Fibroblast of lung (primary cell): ENCODE measurements around the gene TARBP1. TPM values are rescaled to one million over a fixed set of nuclear protein-coding genes. Genes with fewer than 3 reads are reported as not detected.

Source experiments
- DNase-seq, 2 donors: peaks; one replicate each; pipeline versions ENCODE4 v3.0.0 to v3.0.0-alpha.2; 2010; ENCODE audit warnings: low read depth in 2 of 2
- H2AFZ ChIP-seq: 2 replicates; pipeline ENCODE4 v1.5.1; 2012; ENCODE audit warnings: low read length, control low read depth, inconsistent platforms
- H3K27ac ChIP-seq: 2 replicates; pipeline ENCODE4 v1.5.1; 2011; ENCODE audit warnings: low read length, control low read depth; ENCODE audit not compliant: insufficient read depth
- H3K27me3 ChIP-seq: 2 replicates; pipeline ENCODE4 v1.5.1; 2011; ENCODE audit warnings: mild to moderate bottlenecking, low read length; ENCODE audit not compliant: control insufficient read depth, insufficient read depth
- H3K36me3 ChIP-seq: 2 replicates; pipeline ENCODE4 v1.5.1; 2011; ENCODE audit warnings: low read length; ENCODE audit not compliant: control insufficient read depth, insufficient read depth
- H3K4me1 ChIP-seq: 2 replicates; pipeline ENCODE4 v1.5.1; 2011; ENCODE audit warnings: low read length; ENCODE audit not compliant: control insufficient read depth, insufficient read depth; ENCODE audit errors: extremely low read depth
- H3K4me2 ChIP-seq: 2 replicates; pipeline ENCODE4 v1.5.1; 2011; ENCODE audit warnings: low read length, control low read depth; ENCODE audit not compliant: insufficient read depth; ENCODE audit errors: extremely low read depth
- H3K4me3 ChIP-seq, 4 experiments: fragments of 200-600 bp in 1 of 4; sonication (generic) in 1 of 4; replicated peaks in 1 of 4; 2 replicates each; pipeline ENCODE4 v1.5.1; 2011 to 2016; ENCODE audit warnings: low read length in 4 of 4, low read depth in 3 of 4, mild to moderate bottlenecking in 3 of 4, control low read depth in 2 of 4, inconsistent platforms in 1 of 4, mixed read lengths in 1 of 4; ENCODE audit not compliant: insufficient read depth in 1 of 4; ENCODE audit errors: control extremely low read depth in 1 of 4
- H3K79me2 ChIP-seq: 2 replicates; pipeline ENCODE4 v1.5.1; 2012; ENCODE audit warnings: mild to moderate bottlenecking, low read length, inconsistent platforms; ENCODE audit not compliant: control insufficient read depth, insufficient read depth
- H3K9ac ChIP-seq: 2 replicates; pipeline ENCODE4 v1.5.1; 2011; ENCODE audit warnings: mild to moderate bottlenecking, low read length, control low read depth; ENCODE audit not compliant: insufficient read depth
- H3K9me3 ChIP-seq: 2 replicates; pipeline ENCODE4 v1.5.1; 2012; ENCODE audit warnings: low read depth, low read length; ENCODE audit not compliant: control insufficient read depth, insufficient read depth
- H4K20me1 ChIP-seq: 2 replicates; pipeline ENCODE4 v1.5.1; 2011; ENCODE audit warnings: low read length; ENCODE audit not compliant: control insufficient read depth, insufficient read depth; ENCODE audit errors: extremely low read depth
- EZH2 ChIP-seq: IDR thresholded peaks from 2 replicates; pipeline ENCODE4 v1.5.1; 2012; ENCODE audit warnings: low read length, control low read depth, mild to moderate bottlenecking; ENCODE audit errors: missing control alignments
- polyA plus RNA-seq, 2 donors: library from polyadenylated mRNA; depleted of rRNA in 1 of 2; stranded (reverse) in 1 of 2; unstranded in 1 of 2; fragments of >200 nt; gene quantifications; 2 replicates each; pipeline ENCODE4 v1.2.1, GENCODE V29; 2011 to 2012; ENCODE audit warnings: missing spikeins in 1 of 2
- total RNA-seq: library from RNA; depleted of rRNA; stranded (reverse); fragments of >200 nt; gene quantifications from 2 replicates; pipeline ENCODE4 v1.2.1, GENCODE V29; 2014
- TF ChIP-seq, protein P1 (sequence below), 2 donors: IDR thresholded peaks in 1 of 2; conservative IDR thresholded peaks in 1 of 2; 1 replicate in 1 of 2; 2 replicates in 1 of 2; pipeline ENCODE4 v1.5.1; 2011 to 2012; ENCODE audit warnings: low read length in 2 of 2, control low read depth in 1 of 2, inconsistent platforms in 1 of 2, low read depth in 1 of 2, mild to moderate bottlenecking in 1 of 2

Gene TARBP1
- total and polyA plus RNA-seq, 2 donors (not counting 1 experiment from before 2014, with no cell fraction given) = 11.6 to 20.6 TPM

DNA sequence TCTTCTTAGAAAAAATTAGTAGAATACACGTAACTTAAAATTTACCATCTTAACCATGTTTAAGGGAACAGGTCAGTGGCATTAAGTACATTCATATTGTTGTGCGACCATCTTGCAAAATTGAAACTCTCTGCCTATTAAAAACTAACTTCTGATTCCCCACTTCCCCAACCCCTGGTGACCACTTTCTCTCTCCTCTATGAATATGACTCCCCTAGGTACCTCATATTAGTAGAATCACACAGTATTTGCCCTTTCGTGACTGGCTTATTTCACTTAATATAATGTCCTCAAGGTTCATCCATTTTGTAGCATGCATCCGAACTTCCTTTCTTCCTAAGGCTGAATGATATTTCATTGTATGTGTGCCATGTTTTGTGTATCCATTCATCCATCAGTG is 15.1 kb upstream of the TARBP1 start:
- Histone ChIP-seq H3K27ac (no peak overlapping the region), H4K20me1 (no peaks in the 10 kb centered on the region), H3K9me3 (no peaks in the 10 kb centered on the region), H2AFZ (no peak overlapping the region), H3K36me3 (no peaks in the 10 kb centered on the region), H3K4me2 (no peak overlapping the region), H3K79me2 (no peaks in the 10 kb centered on the region), H3K4me3 (no peak overlapping the region), H3K27me3 (no peaks in the 10 kb centered on the region), H3K4me1 (peaks cover 8% of the 10 kb centered on the region), H3K9ac (no peak overlapping the region)
- no peak for DNase-seq
- TF ChIP-seq, protein P1, sequence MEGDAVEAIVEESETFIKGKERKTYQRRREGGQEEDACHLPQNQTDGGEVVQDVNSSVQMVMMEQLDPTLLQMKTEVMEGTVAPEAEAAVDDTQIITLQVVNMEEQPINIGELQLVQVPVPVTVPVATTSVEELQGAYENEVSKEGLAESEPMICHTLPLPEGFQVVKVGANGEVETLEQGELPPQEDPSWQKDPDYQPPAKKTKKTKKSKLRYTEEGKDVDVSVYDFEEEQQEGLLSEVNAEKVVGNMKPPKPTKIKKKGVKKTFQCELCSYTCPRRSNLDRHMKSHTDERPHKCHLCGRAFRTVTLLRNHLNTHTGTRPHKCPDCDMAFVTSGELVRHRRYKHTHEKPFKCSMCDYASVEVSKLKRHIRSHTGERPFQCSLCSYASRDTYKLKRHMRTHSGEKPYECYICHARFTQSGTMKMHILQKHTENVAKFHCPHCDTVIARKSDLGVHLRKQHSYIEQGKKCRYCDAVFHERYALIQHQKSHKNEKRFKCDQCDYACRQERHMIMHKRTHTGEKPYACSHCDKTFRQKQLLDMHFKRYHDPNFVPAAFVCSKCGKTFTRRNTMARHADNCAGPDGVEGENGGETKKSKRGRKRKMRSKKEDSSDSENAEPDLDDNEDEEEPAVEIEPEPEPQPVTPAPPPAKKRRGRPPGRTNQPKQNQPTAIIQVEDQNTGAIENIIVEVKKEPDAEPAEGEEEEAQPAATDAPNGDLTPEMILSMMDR (conservative IDR thresholded peaks at IDR 0.05 in 1 of 2, IDR thresholded peaks at IDR 0.05 in 1 of 2; ENCODE audit: low read depth in 1 of 2, low read length in 2 of 2) = no peak
- no peak for TF ChIP-seq EZH2

DNA sequence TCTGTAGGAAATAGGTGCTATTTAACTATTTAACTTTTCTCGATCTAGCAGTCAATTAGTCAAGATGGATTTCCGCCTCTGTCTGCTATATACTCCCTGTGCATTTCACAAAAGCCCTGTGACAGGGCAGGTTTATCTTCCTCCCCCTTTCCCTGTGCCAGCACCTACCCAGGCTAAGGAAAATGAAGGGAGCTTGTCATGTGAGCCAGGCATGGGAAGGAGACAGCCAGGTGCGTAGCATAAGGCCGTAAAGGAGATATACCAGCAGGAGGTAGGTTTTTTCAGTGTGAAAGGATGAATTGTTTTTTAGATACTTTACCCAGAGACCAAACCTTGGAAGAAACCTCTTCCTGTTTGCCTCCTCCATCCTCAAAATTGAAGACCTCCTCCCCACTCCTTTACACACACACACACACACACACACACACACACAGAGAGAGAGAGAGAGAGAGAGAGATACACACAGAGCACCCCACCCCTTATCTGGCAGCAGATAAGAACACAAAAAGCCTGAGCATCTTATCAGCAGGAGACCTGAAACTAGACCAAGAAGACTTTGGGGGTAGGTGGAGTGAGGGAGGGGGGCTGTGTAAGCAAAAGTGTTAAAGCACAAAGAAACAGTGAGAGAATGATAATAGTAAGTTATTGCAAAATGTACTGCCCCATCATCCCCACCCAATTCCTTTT is 12.0 kb upstream of the TARBP1 start:
- Histone ChIP-seq H2AFZ (no peak overlapping the region), H3K36me3 (no peaks in the 10 kb centered on the region), H3K9ac (no peak overlapping the region), H3K4me1 (peaks cover 12% of the 10 kb centered on the region), H3K27ac (no peak overlapping the region), H3K79me2 (no peaks in the 10 kb centered on the region), H4K20me1 (no peaks in the 10 kb centered on the region), H3K27me3 (no peaks in the 10 kb centered on the region), H3K4me3 (no peak overlapping the region), H3K9me3 (no peaks in the 10 kb centered on the region), H3K4me2 (no peak overlapping the region)
- no peak for DNase-seq
- TF ChIP-seq, protein P1 (conservative IDR thresholded peaks at IDR 0.05 in 1 of 2, IDR thresholded peaks at IDR 0.05 in 1 of 2; ENCODE audit: low read depth in 1 of 2, low read length in 2 of 2) = no peak
- TF ChIP-seq EZH2 = no peak

DNA sequence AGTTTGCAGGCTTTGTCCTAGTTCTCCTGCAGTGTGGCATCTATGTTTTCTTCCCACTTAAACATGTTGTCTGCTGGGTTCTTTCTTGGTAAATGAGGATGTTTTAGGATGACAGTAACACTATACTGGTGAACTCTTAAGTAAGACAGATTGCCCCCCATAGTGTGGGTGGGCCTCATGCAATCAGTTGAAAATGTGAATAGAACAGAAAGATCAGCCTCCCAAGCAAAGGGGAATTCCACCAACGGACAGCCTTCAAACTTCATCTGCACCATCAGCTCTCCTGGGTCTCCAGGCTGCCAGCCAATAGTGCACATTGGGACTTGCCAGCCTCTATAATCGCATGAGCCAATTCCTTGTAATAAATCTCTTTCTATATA is 10.7 kb upstream of the TARBP1 start:
- no peaks in the 10 kb centered on the region for H3K27me3 ChIP-seq
- no peak overlapping the region for H3K4me2 ChIP-seq
- TF ChIP-seq EZH2 = no peak
- TF ChIP-seq, protein P1 (conservative IDR thresholded peaks at IDR 0.05 in 1 of 2, IDR thresholded peaks at IDR 0.05 in 1 of 2; ENCODE audit: low read depth in 1 of 2, low read length in 2 of 2) = no peak
- H3K36me3 ChIP-seq = no peaks in the 10 kb centered on the region
- H3K27ac ChIP-seq = no peak overlapping the region
- no peak for DNase-seq
- no peak overlapping the region for H3K4me3 ChIP-seq
- no peak overlapping the region for H3K9ac ChIP-seq
- H4K20me1 ChIP-seq = no peaks in the 10 kb centered on the region
- H3K4me1 ChIP-seq = peaks cover 7% of the 10 kb centered on the region
- no peaks in the 10 kb centered on the region for H3K79me2 ChIP-seq
- no peak overlapping the region for H2AFZ ChIP-seq
- H3K9me3 ChIP-seq = no peaks in the 10 kb centered on the region
